IPS DF 19.7 (cell line): ENCODE results near the gene SLC13A2.
"Not testable (repeated sequence)": the region's sequence is repeated elsewhere in the genome, so short reads cannot be mapped to it uniquely, and the experiment has no call there.

Source experiments
- DNase-seq: peaks from one replicate; pipeline ENCODE4 v3.0.0-alpha.2; 2013; ENCODE audit warnings: low read depth, low spot score

SLC13A2 gene, protein sequence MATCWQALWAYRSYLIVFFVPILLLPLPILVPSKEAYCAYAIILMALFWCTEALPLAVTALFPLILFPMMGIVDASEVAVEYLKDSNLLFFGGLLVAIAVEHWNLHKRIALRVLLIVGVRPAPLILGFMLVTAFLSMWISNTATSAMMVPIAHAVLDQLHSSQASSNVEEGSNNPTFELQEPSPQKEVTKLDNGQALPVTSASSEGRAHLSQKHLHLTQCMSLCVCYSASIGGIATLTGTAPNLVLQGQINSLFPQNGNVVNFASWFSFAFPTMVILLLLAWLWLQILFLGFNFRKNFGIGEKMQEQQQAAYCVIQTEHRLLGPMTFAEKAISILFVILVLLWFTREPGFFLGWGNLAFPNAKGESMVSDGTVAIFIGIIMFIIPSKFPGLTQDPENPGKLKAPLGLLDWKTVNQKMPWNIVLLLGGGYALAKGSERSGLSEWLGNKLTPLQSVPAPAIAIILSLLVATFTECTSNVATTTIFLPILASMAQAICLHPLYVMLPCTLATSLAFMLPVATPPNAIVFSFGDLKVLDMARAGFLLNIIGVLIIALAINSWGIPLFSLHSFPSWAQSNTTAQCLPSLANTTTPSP

DNA sequence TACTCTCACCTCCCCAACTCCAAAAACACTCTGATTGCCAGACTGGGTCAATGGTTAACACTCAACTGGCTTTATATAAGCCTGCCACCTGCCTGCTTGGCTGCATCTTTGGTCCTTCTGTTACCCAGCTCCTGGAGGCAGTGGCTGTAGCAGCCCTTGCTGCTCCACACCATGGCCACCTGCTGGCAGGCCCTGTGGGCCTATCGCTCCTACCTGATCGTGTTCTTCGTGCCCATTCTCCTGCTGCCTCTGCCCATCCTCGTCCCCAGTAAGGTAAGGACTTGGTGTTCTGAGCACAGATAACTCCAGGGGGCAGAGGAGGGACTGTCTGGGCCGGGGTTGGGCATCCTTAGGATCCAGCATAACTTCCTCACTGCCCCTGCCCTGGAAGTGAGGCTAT is at the start of gene SLC13A2:
Gene SLC13A2, plus strand, starts transcription at position 103 of the 400 bp plus-strand sequence. Its CDS starts 69 bp downstream, at position 172.
- DNase-seq, result no peak

DNA sequence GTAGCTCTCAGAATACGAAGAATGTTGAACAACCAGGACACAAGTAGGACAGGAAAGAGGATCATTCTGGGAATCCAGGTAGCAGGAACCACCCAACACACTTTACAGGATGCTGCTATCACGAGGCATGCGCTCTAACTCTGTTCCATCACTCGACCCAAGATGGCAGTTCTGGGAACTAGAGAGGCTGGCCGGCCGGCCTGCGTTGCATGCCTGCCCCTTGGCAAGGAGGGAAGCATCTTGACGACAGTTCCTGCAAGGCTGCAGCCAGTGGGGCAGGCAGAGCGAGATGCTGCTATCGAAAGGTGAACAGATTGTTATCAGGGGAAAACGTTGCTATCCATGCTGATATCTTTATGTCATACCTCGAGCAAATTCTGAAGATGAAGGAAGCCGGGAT is 48.2 kb upstream of the SLC13A2 start:
- no peak for DNase-seq

DNA sequence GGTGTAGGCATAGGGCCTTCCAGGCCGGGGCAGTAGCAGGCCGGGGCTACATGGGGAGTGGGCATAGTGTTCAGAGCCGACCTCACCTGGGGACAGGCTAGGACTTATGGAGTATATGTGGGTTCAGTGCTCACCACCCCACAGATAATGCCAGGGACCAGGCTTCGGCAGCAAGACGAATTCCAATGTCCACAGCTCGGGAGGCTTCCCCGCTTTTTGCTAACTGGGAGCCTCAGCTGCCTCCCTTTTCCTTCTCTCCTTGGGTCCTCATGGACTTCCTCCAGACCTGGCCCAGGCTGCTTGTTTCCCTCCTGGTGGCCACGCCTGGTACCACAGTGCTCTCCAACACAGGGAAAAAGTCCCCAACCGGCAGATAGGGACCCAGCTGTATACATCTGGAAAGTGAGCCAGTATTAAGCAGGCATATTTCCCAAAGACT is 47.3 kb upstream of the SLC13A2 start:
- no peak for DNase-seq

DNA sequence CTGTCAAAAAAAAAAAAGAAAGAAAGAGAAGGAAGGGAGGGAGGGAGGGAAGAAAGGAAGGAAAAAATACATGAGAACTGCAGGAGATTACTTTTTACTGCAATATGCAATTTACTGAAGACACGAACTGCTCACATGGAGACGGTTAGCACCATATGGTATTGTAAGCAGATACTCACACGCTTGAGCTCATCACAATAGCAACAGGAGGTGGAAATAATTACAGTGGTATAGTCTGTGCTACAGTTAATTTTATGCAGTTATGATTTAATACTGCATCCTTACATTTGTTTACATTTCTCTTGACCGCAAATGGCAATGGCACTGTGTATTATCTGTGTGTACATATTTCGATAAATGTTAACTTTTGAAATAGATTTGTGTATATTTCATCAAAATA is 46.1 kb upstream of the SLC13A2 start:
- DNase-seq, result no peak

DNA sequence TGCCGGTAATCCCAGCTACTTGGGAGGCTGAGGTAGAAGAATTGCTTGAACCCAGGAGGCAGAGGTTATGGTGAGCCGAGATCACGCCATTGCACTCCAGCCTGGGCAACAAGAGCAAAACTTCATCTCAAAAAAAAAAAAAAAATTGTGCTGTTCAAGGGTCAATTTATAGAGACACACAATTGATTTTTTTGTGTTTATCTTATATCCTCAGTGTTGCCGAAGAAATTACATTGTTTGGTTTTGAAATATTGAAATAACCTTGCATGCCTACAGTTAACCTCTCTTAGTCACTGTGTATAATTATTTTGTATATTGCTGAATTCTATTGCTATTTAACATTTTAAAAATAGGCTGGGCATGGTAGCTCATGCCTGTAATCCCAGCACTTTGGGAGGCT is 45.5 kb upstream of the SLC13A2 start:
- DNase-seq, result not testable (repeated sequence)

DNA sequence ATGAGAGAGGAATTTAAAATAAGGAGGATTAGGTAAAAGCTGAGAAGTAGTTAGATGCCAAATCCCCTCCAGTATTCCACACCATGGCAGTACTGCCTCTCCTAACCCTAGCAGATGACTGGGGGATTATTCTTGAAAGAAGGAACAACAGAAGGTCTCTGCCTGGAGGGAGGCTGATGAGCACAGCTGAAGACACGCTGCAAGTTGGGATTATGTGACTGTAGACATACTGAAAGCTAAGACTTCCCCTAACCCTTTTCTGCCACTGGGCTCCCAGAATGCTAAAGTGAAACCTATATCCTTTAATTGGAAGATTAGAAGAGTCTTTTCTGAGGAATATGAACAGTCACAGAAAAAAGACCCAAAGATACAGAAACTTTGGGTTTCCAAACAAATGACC is 39.7 kb upstream of the SLC13A2 start:
- DNase-seq, result no peak

DNA sequence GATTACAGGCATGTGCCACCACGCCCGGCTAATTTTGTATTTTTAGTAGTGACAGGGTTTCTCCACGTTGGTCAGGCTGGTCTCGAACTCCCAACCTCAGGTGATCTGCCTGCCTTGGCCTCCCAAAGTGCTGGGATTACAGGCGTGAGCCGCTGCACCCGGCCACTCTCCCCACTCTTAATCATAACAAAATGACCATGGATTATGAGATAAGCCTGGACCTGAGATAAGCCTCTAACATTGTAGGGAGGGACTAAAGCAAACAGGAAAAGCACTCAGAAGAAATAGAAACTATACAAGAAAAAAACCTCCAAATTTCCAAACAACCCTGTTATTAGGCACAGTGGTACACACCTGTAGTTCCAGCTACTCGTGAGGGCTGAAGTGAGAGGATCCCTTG is 39.1 kb upstream of the SLC13A2 start:
- DNase-seq, result not testable (repeated sequence)

DNA sequence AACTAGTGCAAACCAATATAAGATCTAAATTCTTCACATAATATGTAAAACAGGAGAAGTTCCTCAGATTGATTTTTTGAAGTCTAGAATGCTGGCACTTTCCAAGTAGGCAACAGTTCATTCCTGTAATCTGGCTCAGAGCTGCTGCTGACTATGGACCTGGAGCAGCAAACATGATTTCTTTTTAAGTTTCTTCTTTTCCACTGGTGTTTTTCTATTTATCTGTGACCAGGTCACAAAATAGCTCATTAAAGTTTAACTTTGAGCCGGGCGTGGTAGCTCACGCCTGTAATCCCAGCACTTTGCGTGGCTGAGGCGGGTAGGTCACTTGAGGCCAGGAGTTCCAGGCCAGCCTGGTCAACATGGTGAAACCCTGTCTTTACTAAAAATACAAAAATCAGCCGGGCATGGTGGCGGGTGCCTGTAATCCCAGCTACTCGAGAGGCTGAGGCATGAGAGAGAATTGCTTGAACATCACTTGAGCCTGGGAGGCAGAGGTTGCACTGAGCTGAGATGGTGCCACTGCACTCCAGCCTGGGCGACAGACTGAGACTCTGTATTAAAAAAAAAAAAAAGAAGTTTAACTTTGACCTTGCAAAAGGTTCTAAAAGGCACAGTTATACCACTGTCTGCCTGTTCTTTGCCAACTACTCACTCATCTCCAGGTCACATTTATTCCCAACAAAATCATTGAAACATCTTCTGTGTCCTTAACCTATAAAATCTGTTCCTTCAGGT is 29.4 kb upstream of the SLC13A2 start:
- no peak for DNase-seq

DNA sequence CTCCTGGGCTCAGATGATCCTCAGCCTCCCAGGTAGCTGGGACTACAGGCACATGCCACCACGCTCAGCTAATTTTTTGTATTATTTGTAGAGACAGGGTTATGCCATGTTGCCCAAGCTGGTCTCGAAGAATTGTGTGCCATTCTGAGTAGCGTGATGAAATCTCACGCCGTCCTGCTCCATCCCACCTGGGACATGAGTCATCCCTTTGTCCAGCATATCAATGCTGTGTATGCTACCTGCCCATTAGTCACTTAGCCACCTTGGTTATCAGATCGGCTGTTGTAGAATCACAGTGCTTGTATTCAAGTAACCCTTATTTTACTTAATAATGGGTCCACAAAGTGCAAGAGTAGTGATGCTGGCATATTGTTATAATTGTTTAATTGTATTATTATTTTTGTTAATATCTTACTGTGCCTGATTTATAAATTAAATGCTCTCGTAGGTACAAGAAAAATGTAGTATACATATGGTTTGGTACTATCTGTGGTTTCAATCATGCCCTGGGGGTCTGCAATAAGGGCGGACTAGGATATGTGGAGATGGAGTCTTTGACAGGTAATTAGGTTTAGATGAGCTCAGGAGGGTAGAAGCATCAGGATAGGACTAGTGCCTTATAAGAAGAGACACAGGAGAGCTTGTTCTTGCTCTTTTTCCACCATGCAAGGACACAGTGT is 26.6 kb upstream of the SLC13A2 start:
- DNase-seq, result no peak

DNA sequence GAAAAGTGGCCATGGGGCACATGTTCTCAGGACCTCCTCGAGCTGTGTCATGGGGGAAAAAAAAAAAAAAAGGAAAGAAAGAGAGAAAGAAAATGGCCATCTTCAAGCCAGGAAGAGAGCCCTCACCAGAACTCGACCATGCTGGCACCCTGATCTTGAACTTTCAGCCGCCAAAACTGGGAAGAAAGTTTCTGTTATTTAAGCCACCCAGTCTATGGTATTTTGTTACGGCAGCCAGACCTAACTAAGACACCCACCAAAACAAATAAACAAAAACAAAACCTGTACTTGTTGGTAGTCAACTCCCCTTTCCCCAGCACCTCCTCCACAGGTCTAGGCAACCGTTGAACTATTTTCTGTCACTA is 26.1 kb upstream of the SLC13A2 start:
- no peak for DNase-seq

DNA sequence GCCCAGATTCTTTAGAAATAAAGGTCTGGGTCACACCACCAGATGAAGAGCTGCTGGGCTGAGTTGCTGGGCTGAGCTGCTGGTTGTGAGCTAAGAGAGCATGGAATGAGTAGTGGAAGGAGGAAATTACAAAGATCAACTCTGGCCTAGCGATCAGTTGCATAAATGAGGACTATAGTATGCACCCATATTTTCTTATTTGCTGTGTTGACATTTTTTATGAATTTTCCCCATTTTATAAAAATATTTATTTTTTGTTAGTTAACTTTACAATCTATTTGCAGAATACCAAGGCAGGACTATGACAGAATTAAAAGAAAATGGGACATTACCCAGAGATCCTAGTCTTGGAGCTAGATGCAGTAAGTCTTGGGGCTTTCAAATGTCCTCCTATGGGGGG is 23.6 kb upstream of the SLC13A2 start:
- no peak for DNase-seq

DNA sequence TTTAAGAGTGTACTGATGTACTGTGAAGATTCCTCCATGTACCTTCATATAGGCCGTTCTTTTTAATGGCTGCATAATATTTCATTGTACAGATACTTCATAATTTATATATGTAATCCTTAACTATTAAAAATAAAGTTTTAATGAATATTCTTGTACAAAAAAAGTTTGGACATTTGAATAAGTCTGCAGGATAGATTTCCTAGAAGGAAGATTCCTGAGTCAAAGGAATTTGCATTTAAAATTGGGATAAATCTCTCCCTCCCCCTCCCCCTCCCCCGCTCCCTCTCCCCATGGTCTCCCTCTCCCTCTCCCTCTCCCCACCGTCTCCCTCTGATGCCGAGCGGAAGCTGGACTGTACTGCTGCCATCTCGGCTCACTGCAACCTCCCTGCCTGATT is 15.6 kb upstream of the SLC13A2 start:
- no peak for DNase-seq

DNA sequence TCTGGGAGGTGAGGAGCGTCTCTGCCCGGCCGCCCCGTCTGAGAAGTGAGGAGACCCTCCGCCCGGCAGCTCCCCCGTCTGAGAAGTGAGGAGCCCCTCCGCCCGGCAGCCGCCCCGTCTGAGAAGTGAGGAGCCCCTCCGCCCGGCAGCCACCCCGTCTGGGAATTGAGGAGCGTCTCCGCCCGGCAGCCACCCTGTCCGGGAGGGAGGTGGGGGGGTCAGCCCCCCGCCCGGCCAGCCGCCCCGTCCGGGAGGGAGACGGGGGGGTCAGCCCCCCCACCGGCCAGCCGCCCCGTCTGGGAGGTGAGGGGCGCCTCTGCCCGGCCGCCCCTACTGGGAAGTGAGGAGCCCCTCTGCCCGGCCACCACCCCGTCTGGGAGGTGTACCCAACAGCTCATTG is 14.6 kb upstream of the SLC13A2 start:
- not testable (repeated sequence) for DNase-seq

DNA sequence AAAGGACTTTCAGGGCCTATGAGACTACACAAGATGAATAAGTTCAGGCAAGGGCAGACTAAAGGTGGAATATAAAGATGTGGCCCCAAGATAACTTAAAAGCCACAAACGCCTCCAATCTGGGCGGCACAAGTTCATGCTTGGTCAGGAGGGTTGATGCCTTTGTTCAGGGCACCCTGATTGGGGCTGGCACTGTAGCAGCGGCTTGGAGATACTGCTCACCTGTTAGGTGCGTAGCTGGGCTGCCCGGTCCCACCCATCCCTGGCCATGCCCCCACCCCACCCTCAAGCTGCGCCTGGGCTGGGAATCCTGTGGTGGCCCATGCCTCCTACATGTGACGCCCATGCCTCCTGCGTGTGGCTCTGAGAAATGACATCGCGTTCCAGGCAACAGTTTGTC is 12.5 kb upstream of the SLC13A2 start:
- DNase-seq, result no peak

DNA sequence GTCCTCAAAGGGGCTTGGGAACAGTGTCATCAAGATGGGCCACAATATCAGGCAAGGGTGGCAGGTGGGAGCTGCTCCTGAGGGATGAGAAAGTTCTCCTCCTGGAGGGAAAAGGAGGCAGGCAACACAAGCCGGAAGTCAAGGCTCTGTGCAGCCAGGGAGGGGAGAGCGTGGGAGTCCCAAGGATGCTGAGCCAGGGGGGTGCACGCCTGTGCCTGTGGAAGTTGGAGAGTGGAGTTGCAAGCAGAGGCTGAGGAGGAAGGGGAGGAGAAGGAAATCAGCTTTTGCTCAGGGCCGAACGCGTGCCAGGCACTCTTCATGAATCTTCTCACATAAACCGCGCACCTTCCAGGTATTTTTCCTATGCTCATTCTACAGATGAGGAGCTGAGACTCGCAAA is 7.4 kb upstream of the SLC13A2 start:
- DNase-seq, result no peak

DNA sequence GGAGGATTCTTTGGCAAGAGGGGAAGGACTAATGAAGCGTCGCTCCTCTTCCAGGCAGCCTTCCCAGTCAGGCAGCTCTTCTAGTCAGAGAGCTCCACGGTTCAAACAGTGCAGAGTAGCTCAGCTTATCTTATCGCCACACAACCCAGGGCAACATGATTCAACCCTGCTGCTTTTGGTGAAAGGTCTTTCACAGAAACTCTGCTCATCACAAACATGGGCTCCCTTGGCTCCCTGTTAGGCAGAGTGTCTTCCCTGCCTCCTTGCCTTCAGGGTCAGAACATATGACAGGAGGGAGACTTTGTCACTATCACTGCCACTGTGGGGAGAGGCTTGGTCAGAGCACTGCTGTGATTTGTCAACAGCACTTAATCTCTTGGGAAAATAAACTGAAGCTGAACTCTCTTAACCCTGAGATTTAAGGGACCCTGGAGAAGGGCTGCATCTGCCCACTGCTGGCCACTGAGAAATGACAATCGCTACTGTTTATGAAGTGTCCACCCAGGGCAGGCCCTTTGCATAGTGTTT is 6.9 kb upstream of the SLC13A2 start:
- DNase-seq, result no peak

DNA sequence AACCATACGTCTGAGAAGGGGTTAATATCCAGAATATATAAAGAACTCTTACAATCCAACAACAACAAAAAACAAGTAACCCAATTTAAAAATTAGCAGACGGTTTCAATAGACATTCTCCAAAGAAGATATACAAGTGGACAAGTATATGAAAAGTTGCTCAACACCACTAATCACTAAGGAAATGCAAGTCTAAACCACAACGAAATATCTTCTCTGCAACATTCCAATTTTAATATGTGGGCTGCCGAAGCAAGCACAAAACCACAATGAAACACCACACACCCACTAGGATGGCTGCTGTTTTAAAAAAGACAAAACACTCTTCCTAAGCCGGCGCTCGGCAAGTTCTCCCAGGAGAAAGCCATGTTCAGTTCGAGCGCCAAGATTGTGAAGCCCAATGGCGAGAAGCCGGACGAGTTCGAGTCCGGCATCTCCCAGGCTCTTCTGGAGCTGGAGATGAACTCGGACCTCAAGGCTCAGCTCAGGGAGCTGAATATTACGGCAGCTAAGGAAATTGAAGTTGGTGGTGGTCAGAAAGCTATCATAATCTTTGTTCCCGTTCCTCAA is 5.9 kb upstream of the SLC13A2 start:
- DNase-seq, result no peak

DNA sequence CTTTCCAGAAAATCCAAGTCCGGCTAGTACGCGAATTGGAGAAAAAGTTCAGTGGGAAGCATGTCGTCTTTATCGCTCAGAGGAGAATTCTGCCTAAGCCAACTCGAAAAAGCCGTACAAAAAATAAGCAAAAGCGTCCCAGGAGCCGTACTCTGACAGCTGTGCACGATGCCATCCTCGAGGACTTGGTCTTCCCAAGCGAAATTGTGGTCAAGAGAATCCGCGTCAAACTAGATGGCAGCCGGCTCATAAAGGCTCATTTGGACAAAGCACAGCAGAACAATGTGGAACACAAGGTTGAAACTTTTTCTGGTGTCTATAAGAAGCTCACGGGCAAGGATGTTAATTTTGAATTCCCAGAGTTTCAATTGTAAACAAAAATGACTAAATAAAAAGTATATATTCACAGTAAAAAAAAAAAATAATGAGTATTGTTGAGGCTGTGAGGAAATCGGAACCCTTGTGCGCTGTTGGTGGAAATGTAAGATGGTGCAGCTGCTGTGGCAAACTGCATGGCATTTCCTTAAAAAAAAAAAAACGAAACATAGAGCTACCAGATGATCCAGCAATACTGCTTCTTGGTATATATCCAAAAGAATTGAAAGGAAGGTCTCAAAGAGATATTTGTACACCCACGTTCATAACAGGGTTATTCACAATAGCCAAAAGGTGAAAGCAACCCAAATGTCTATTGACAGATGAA is 5.3 kb upstream of the SLC13A2 start:
- DNase-seq, result not testable (repeated sequence)

DNA sequence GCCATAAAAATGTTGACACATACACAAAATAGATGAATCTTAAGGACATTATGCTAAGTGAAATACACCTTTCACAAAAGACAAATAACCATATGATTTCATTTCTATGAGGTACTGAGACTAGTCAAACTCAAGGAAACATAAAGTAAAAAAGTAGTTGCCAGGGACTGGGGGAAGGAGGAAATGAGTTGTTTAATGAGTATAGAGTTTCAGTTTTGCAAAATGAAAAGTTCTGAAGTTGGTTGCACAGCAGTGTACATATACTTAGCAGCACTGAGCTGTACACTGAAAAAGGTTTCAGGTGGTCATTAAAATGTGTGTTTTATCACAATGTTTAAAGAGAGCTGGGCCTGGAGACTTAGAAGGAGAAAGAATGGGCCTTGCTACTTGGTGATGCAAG is 4.7 kb upstream of the SLC13A2 start:
- DNase-seq, result no peak

DNA sequence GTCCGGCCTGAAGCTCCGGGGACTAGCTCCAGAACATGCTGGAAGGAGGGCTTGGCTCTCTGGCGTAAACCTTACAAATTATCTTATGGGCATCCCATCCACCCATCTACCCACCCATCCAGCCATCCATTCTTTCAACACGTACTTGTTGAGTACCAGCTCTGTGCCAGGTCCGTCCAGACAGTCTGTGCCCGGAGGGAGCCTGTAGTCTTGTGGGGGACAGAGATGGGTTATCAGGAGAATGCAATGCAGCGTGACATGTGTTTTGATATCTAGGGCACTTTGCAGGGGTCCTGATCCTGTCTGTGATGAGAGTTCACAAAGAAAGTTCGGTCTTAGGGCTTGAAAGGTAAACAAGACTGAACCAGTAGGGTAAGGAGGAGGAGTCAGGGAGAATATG is 4.1 kb upstream of the SLC13A2 start:
- DNase-seq, result no peak
